Motor neuron (in vitro differentiated cells): ENCODE results near the gene RIMKLB. TPM values are rescaled to one million over a fixed set of nuclear protein-coding genes. Genes with fewer than 3 reads are reported as not detected.

Experiments used
- ATAC-seq, 8 experiments: fragments of 200-7000 bp; cut with Tn5 transposase; replicated peaks in 6 of 8; 2 replicates each; pipeline ENCODE4 v1.8.0; 2021; ENCODE audit warnings: mild to moderate bottlenecking in 8 of 8, moderate library complexity in 8 of 8
- H3K27ac ChIP-seq, 2 donors: fragments of 250-450 bp; sonication (Bioruptor Pico); 2 replicates each; pipeline ENCODE4 v1.9.0; 2021; ENCODE audit warnings: antibody characterized with exemption in 2 of 2, mild to moderate bottlenecking in 2 of 2, moderate library complexity in 1 of 2
- H3K4me1 ChIP-seq, 2 donors: fragments of 250-450 bp; sonication (Bioruptor Pico); replicated peaks in 1 of 2; 2 replicates each; pipeline ENCODE4 v1.6.1; 2021; ENCODE audit warnings: antibody characterized with exemption in 2 of 2, mild to moderate bottlenecking in 2 of 2, moderate library complexity in 1 of 2
- H3K4me3 ChIP-seq, 5 donors: fragments of 250-450 bp; sonication (Bioruptor Pico); 2 replicates each; pipeline ENCODE4 v1.9.0; 2021; ENCODE audit warnings: antibody characterized with exemption in 5 of 5, mild to moderate bottlenecking in 5 of 5, moderate library complexity in 4 of 5
- WGBS, 10 experiments: fragments of 450-650 bp; shearing (Covaris generic); methylation state at CpG; one replicate each; pipeline ENCODE4 v1.0.0; 2022; 5-methylcytosine and 5-hydroxymethylcytosine counted together
- in situ Hi-C, 9 experiments: fragments of 400-800 bp; cut with MboI; loops; one replicate each; pipeline ENCODE4 v1.15.0; 2021; ENCODE audit warnings: low sequenced_read_pairs in 9 of 9, low pct_unique_long_range_greater_than_20kb in 2 of 9; ENCODE audit not compliant: unreplicated experiment in 9 of 9
- total RNA-seq, 8 experiments: library from RNA; unstranded; fragments of 300-600 nt; gene quantifications; 2 replicates each; pipeline versions ENCODE4 v1.2.3 to v1.2.4, GENCODE V29; 2022

RIMKLB gene
- total RNA-seq, 8 experiments from 2014 or later: 19.3 to 109 (median 71.1) TPM

DNA sequence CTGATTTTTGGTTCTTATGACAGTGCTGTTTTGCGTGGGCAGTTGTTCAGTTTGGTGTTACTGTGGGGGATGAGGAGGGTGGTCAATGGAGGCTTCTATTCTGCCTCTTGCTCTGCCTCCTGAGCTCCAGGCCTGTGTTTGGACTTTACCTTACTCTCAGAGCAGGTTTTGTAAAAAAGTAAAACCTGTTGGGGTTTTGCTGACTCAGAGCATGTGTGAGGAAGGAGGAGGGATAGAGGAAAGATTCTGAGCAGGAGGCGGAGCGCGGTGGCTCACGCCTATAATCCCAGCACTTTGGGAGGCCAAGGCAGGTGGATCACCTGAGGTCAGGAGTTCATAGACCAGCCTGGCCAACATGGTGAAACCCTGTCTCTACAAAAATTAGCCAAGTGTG is 131.3 kb downstream of the RIMKLB start:
- WGBS, 10 experiments: 67 to 100% (median 100%) methylated on average over 1 to 3 of the region's 5 CpGs; no CpG with 5 or more reads in 5 of the 10 experiments
- Histone ChIP-seq H3K4me3 (no peak overlapping the region), H3K27ac (no peak overlapping the region), H3K4me1 (no peaks in the 10 kb centered on the region)
- in situ Hi-C loops: no loop called here
- ATAC-seq: no peak

DNA sequence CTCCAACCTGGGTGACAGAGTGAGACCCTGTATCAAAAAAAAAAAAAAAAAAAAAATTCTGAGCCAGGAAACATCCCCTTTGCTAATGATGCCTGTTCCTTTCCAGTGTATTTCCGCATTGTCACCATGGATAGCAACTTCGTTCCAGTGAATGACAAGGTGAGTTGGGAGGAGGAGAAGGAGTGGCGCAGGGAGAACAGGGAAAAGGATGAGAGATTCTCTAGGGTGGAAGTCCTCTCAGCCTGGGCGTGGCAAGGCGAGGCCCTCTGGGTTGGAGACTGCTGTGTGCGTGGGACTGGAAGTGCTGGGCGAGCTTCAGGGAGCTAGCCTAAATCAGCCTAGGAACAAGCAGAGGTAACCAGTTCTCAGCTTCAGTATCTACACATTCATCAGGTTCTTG is 131.8 kb downstream of the RIMKLB start:
- Histone ChIP-seq H3K4me3 (no peak overlapping the region), H3K27ac (no peak overlapping the region), H3K4me1 (no peaks in the 10 kb centered on the region)
- in situ Hi-C loops: no loop called here
- ATAC-seq: no peak
- WGBS, 10 experiments: 52 to 100% (median 81%) methylated on average over 1 to 5 of the region's 7 CpGs; no CpG with 5 or more reads in 1 of the 10 experiments

DNA sequence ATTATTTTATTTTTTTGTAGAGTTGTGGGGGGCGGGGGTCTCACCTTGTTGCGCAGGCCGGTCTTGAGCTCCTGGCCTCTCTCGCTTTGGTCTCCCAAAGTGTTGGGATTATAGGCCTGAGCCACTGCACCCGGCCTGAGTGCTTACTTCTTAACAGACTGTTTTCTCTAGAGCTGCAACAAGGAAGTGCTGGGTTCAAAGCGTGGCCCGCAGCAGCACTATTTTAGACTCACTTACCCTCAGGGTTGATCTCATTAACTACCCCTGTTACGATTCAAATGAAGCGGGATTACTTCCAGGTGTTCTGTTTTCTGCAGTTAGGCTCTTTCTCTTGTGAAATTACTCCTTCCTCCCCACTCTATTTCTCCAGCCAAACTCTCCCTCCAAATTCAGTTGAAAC is 133.3 kb downstream of the RIMKLB start:
- in situ Hi-C loops: no loop called here
- 59 to 100% (median 88%) methylated on average over 2 to 8 of the region's 9 CpGs; no CpG with 5 or more reads in 4 of the 10 experiments for WGBS, 10 experiments
- Histone ChIP-seq H3K4me1 (no peaks in the 10 kb centered on the region), H3K4me3 (no peak overlapping the region), H3K27ac (no peak overlapping the region)
- ATAC-seq: no peak

DNA sequence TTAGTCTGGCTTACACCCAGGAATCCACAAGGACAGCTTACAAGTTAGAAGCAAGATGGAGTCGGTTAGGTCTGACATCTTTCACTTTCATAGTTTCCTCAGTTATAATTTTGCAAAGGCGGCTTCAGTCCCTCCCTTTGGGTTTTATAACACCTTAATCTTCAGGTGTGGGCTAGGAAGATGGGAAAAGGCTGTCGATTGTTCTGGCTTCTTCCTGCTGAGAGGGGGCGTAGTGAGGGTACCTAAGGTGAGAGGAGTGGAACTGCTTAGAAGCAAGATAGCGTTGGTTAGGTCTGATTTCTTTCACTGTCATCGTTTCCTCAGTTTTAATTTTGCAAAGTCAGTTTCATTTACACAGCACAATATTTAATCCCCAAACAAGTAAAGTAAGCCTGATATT is 134.7 kb downstream of the RIMKLB start:
- ATAC-seq: no peak
- H3K4me1 ChIP-seq: no peaks in the 10 kb centered on the region
- in situ Hi-C loops: no loop called here
- H3K4me3 ChIP-seq: no peak overlapping the region
- no peak overlapping the region for H3K27ac ChIP-seq
- WGBS, 10 experiments: 56 to 94% (median 74%) methylated on average over 2 to 6 of the region's 6 CpGs; no CpG with 5 or more reads in 1 of the 10 experiments

Other genes starting within 250 kb of the RIMKLB start
- gene CLEC6A, start 242.0 kb upstream of the RIMKLB start, total RNA-seq: under 1 TPM in 1 of 8 experiments, not detected in 7; 0.11 TPM
- under 1 TPM in 2 of 8 experiments, not detected in 6; 0.11 to 0.38 TPM for gene CLEC4D, start 184.5 kb upstream of the RIMKLB start, total RNA-seq
- gene CLEC4E, start 157.1 kb upstream of the RIMKLB start, total RNA-seq: under 1 TPM in 6 of 8 experiments, not detected in 2; 0.09 to 0.90 (median 0.38) TPM
- gene AICDA, start 85.1 kb upstream of the RIMKLB start, total RNA-seq: under 1 TPM in 2 of 8 experiments, not detected in 6; 0.52 TPM
- 1 to 10 TPM in 1 of 8 experiments, under 1 TPM in 4, not detected in 3; 0.66 to 1.9 (median 0.81) TPM for gene MFAP5, start 35.2 kb upstream of the RIMKLB start, total RNA-seq
- 1 to 10 TPM in 2 of 8 experiments, under 1 TPM in 5, not detected in 1; 0.33 to 1.7 (median 0.55) TPM for gene A2ML1, start 124.6 kb downstream of the RIMKLB start, total RNA-seq
- 10 to 100 TPM in 7 of 8 experiments, 1 to 10 TPM in 1; 4.0 to 53.6 (median 43.0) TPM for gene PHC1, start 216.5 kb downstream of the RIMKLB start, total RNA-seq